IMR-90 (cell line): ENCODE measurements around the gene DOCK4. TPM values are rescaled to one million over a fixed set of nuclear protein-coding genes. Genes with fewer than 3 reads are reported as not detected.

Source experiments
- ATAC-seq: fragments of 200-7000 bp; cut with Tn5 transposase; 2 replicates; pipeline ENCODE4 v1.9.1; 2020; ENCODE audit warnings: low read depth, mild to moderate bottlenecking, moderate library complexity
- BruUV-seq: library from RNA; stranded (reverse); fragments of 400-500 nt; replicated peaks from 2 replicates; lab custom pipeline; 2021; lab: Mats Ljungman, UMichigan
- CTCF ChIA-PET: fragments of 300-600 bp; formaldehyde crosslinking; extraction: SDS; loops from one replicate; lab custom pipeline; 2021; ENCODE audit warnings: antibody characterized with exemption; lab: Yijun Ruan, JAX
- POLR2A ChIA-PET: fragments of 300-600 bp; sonication (Branson Sonifier 250); formaldehyde crosslinking; loops from one replicate; lab custom pipeline; 2022; ENCODE audit warnings: antibody characterized with exemption; ENCODE audit not compliant: unreplicated experiment; lab: Charles Lee
- DNase-seq: peaks from one replicate; pipeline ENCODE4 v3.0.0; 2013
- H2AFZ ChIP-seq: replicated peaks from 2 replicates; pipeline ENCODE3; 2013; ENCODE audit warnings: low read length, mild to moderate bottlenecking; ENCODE audit not compliant: poor library complexity
- H2AK5ac ChIP-seq: 2 replicates; pipeline ENCODE4 v1.6.1; 2013; ENCODE audit warnings: low read depth, low read length, inconsistent platforms
- H2AK9ac ChIP-seq: replicated peaks from 2 replicates; pipeline ENCODE3; 2013; ENCODE audit warnings: mild to moderate bottlenecking, low read depth, low read length, moderate library complexity; ENCODE audit not compliant: poor library complexity
- H2BK120ac ChIP-seq: 2 replicates; pipeline ENCODE4 v1.6.1; 2013; ENCODE audit warnings: low read depth, low read length, inconsistent platforms
- H2BK15ac ChIP-seq: 3 replicates; pipeline ENCODE4 v1.6.1; 2013; ENCODE audit warnings: low read depth, low read length, inconsistent platforms
- H2BK20ac ChIP-seq: 2 replicates; pipeline ENCODE4 v1.6.1; 2013; ENCODE audit warnings: low read depth, mild to moderate bottlenecking, inconsistent platforms, low read length, moderate library complexity
- H2BK5ac ChIP-seq: 2 replicates; pipeline ENCODE4 v1.6.1; 2013; ENCODE audit warnings: mild to moderate bottlenecking, low read depth, low read length, inconsistent platforms; ENCODE audit not compliant: poor library complexity, severe bottlenecking
- H3K14ac ChIP-seq: replicated peaks from 2 replicates; pipeline ENCODE4 v1.6.1; 2013; ENCODE audit warnings: low read depth, low read length, inconsistent platforms
- H3K18ac ChIP-seq: 2 replicates; pipeline ENCODE4 v1.6.1; 2013; ENCODE audit warnings: low read depth, low read length, control low read depth
- H3K23ac ChIP-seq: 2 replicates; pipeline ENCODE4 v1.6.1; 2013; ENCODE audit warnings: low read depth, low read length, inconsistent platforms
- H3K27ac ChIP-seq: 2 replicates; pipeline ENCODE4 v1.5.1; 2013; ENCODE audit warnings: mild to moderate bottlenecking, control low read depth, low read length; ENCODE audit not compliant: insufficient read depth
- H3K27me3 ChIP-seq: 2 replicates; pipeline ENCODE4 v1.6.1; 2013; ENCODE audit warnings: low read length; ENCODE audit not compliant: control insufficient read depth, insufficient read depth
- H3K36me3 ChIP-seq: 2 replicates; pipeline ENCODE4 v1.6.1; 2013; ENCODE audit warnings: low read length, mixed read lengths; ENCODE audit not compliant: control insufficient read depth, insufficient read depth
- H3K4ac ChIP-seq: 2 replicates; pipeline ENCODE4 v1.6.1; 2013; ENCODE audit warnings: low read depth, low read length, inconsistent platforms
- H3K4me1 ChIP-seq: 2 replicates; pipeline ENCODE4 v1.6.1; 2013; ENCODE audit warnings: low read length, mixed read lengths; ENCODE audit not compliant: control insufficient read depth, insufficient read depth
- H3K4me2 ChIP-seq: 2 replicates; pipeline ENCODE4 v1.6.1; 2013; ENCODE audit warnings: low read depth, mild to moderate bottlenecking, control low read depth, low read length, moderate library complexity
- H3K4me3 ChIP-seq: 2 replicates; pipeline ENCODE4 v1.5.1; 2013; ENCODE audit warnings: low read depth, mild to moderate bottlenecking, control low read depth, low read length, moderate library complexity; ENCODE audit not compliant: insufficient read depth
- H3K56ac ChIP-seq: 2 replicates; pipeline ENCODE4 v1.6.1; 2013; ENCODE audit warnings: low read length, inconsistent platforms; ENCODE audit not compliant: insufficient read depth; ENCODE audit errors: extremely low read depth
- H3K79me1 ChIP-seq, 2 experiments: 2 replicates each; pipeline ENCODE4 v1.6.1; 2013; ENCODE audit warnings: low read length in 2 of 2, inconsistent platforms in 1 of 2, low read depth in 1 of 2
- H3K9ac ChIP-seq: 2 replicates; pipeline ENCODE4 v1.6.1; 2013; ENCODE audit warnings: low read depth, low read length, control low read depth
- H3K9me1 ChIP-seq: 2 replicates; pipeline ENCODE4 v1.6.1; 2013; ENCODE audit warnings: low read length, inconsistent platforms; ENCODE audit not compliant: insufficient read depth
- H3K9me3 ChIP-seq: 2 replicates; pipeline ENCODE4 v1.6.1; 2013; ENCODE audit warnings: low read length; ENCODE audit not compliant: control insufficient read depth, insufficient read depth
- H4K20me1 ChIP-seq: 2 replicates; pipeline ENCODE4 v1.6.1; 2013; ENCODE audit warnings: low read length, inconsistent platforms; ENCODE audit not compliant: insufficient read depth
- H4K5ac ChIP-seq: 2 replicates; pipeline ENCODE4 v1.6.1; 2013; ENCODE audit warnings: mild to moderate bottlenecking, low read depth, low read length, control low read depth
- H4K8ac ChIP-seq, 2 experiments: 2 replicates each; pipeline ENCODE4 v1.6.1; 2013; ENCODE audit warnings: low read depth in 2 of 2, low read length in 2 of 2, control low read depth in 1 of 2, inconsistent platforms in 1 of 2
- H4K91ac ChIP-seq: 2 replicates; pipeline ENCODE4 v1.6.1; 2013; ENCODE audit warnings: low read depth, low read length, inconsistent platforms; ENCODE audit not compliant: insufficient read depth
- BHLHE40 ChIP-seq: fragments of 150-350 bp; IDR thresholded peaks from 2 replicates; pipeline ENCODE4 v1.6.1; 2016; ENCODE audit warnings: mild to moderate bottlenecking, low read depth, low read length
- CEBPB ChIP-seq: IDR thresholded peaks from 2 replicates; pipeline ENCODE4 v1.6.1; 2012; ENCODE audit warnings: low read depth, low read length, improper control_type of control experiment
- CHD1 ChIP-seq: IDR thresholded peaks from 2 replicates; pipeline ENCODE4 v1.6.1; 2012; ENCODE audit warnings: low read depth, low read length, improper control_type of control experiment
- FOS ChIP-seq: fragments of 150-350 bp; IDR thresholded peaks from 2 replicates; pipeline ENCODE4 v1.6.1; 2016; ENCODE audit warnings: low read depth, low read length
- MAFK ChIP-seq: IDR thresholded peaks from 2 replicates; pipeline ENCODE4 v1.6.1; 2012; ENCODE audit warnings: low read depth, low read length, improper control_type of control experiment
- MAZ ChIP-seq: IDR thresholded peaks from 2 replicates; pipeline ENCODE4 v1.6.1; 2012; ENCODE audit warnings: low read depth, mild to moderate bottlenecking, low read length, improper control_type of control experiment, moderate library complexity, borderline replicate concordance
- MXI1 ChIP-seq: IDR thresholded peaks from 2 replicates; pipeline ENCODE4 v1.6.1; 2012; ENCODE audit warnings: low read depth, mild to moderate bottlenecking, low read length, moderate library complexity, borderline replicate concordance
- NFE2L2 ChIP-seq: fragments of 150-350 bp; IDR thresholded peaks from 2 replicates; pipeline ENCODE4 v1.6.1; 2016; ENCODE audit warnings: low read depth, mild to moderate bottlenecking, low read length
- POLR2A ChIP-seq: IDR thresholded peaks from 2 replicates; pipeline ENCODE4 v1.6.1; 2012; ENCODE audit warnings: mild to moderate bottlenecking, low read depth, low read length
- RAD21 ChIP-seq: IDR thresholded peaks from 2 replicates; pipeline ENCODE4 v1.6.1; 2012; ENCODE audit warnings: low read length, improper control_type of control experiment
- RCOR1 ChIP-seq: IDR thresholded peaks from 2 replicates; pipeline ENCODE4 v1.6.1; 2012; ENCODE audit warnings: mild to moderate bottlenecking, low read length, improper control_type of control experiment; ENCODE audit not compliant: insufficient replicate concordance
- RFX5 ChIP-seq: IDR thresholded peaks from 2 replicates; pipeline ENCODE4 v1.8.0; 2012; ENCODE audit warnings: low read depth, mild to moderate bottlenecking, low read length, moderate library complexity
- SMC3 ChIP-seq: fragments of 150-350 bp; IDR thresholded peaks from 2 replicates; pipeline ENCODE4 v1.6.1; 2016; ENCODE audit warnings: low read depth, mild to moderate bottlenecking, antibody characterized with exemption, low read length, moderate library complexity
- WGBS, 2 experiments: methylation state at CpG; one replicate each; pipeline versions ENCODE4 v1.1.5 to v1.1.7; 2013; ENCODE audit warnings: missing lambda C conversion rate in 2 of 2; ENCODE audit not compliant: insufficient read length in 1 of 2; ENCODE audit errors: extremely low coverage in 2 of 2; 5-methylcytosine and 5-hydroxymethylcytosine counted together
- dilution Hi-C: fragments of 300-500 bp; cut with HindIII; formaldehyde crosslinking; loops from one replicate; pipeline ENCODE4 v1.14.3; 2018; ENCODE audit warnings: low sequenced_read_pairs; ENCODE audit not compliant: unreplicated experiment
- in situ Hi-C: fragments of 300-500 bp; cut with MboI; formaldehyde crosslinking; loops from 3 replicates; pipeline ENCODE4 v1.14.3; 2019; ENCODE audit warnings: low sequenced_read_pairs, inconsistent platforms, mixed read lengths
- intact Hi-C: fragments of 100-400 bp; cut with micrococcal nuclease; formaldehyde crosslinking; loops from 2 replicates; pipeline ENCODE4 v1.10.0; 2022
- polyA plus RNA-seq, 3 experiments: library from polyadenylated mRNA; depleted of rRNA; stranded (reverse); fragments of >200 nt; gene quantifications; 2 replicates each; pipeline ENCODE4 v1.2.3, GENCODE V29; 2012; ENCODE audit warnings: low replicate concordance in 1 of 3
- total RNA-seq: library from RNA; depleted of rRNA; stranded (reverse); fragments of >200 nt; gene quantifications from 2 replicates; pipeline ENCODE4 v1.2.3, GENCODE V29; 2012
- TF ChIP-seq, protein P1 (sequence below): fragments of 150-350 bp; IDR thresholded peaks from 2 replicates; pipeline ENCODE4 v1.6.1; 2016; ENCODE audit warnings: low read depth, mild to moderate bottlenecking, low read length, moderate library complexity, borderline replicate concordance
- TF ChIP-seq, protein P2 (sequence below): fragments of 150-350 bp; IDR thresholded peaks from 2 replicates; pipeline ENCODE4 v1.6.1; 2017; ENCODE audit warnings: mild to moderate bottlenecking, antibody characterized with exemption, low read length, low read depth
- TF ChIP-seq, protein P3 (sequence below): conservative IDR thresholded peaks from 2 replicates; pipeline ENCODE4 v1.5.1; 2012; ENCODE audit warnings: mild to moderate bottlenecking, low read depth, low read length, improper control_type of control experiment

DOCK4 gene
- total and polyA plus RNA-seq, 2 of the 4 experiments (the other 2 are of a cell fraction) = 4.4 to 12.2 TPM

DNA sequence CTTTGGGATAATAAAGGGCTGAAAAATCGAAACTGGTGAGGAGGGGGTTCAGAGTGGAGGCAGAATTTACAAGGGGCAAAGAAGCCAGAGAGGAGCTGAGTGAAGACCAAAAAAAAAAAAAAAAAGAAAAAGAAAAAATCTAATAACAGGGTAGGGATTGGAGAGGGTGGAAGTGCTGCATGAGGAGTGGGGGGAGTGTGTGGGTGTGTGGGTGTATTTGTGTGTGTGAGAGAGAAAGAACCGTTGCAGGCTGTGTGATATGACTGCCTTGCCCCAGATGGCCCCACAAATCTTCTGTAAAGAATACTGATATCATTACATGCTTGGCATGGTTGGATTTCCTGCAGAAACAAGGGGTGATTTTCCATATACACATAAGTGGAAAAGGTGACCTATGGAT lies 436.1 kb downstream of the DOCK4 start:
- H3K27ac ChIP-seq = no peak overlapping the region
- no peak overlapping the region for H3K4me2 ChIP-seq
- no peak overlapping the region for H2BK15ac ChIP-seq
- H4K20me1 ChIP-seq = no peaks in the 10 kb centered on the region
- no peak overlapping the region for H3K4ac ChIP-seq
- no TSS peak for BruUV-seq
- no CpG with 5 or more reads among the region's 2 CpGs for WGBS, 2 experiments
- H3K18ac ChIP-seq = no peak overlapping the region
- ATAC-seq (no peak), DNase-seq (no peak)
- dilution Hi-C loops (no loop called here), in situ Hi-C loops (loop anchor here (25.0 kb wide), 2 partner anchors 442 to 1117 kb away; partner anchors contain the start of genes DOCK4 and ZNF277), intact Hi-C loops (no loop called here)
- H3K4me3 ChIP-seq = no peak overlapping the region
- no peak overlapping the region for H2AFZ ChIP-seq
- H3K36me3 ChIP-seq = peaks cover 11% of the 10 kb centered on the region
- no peak overlapping the region for H4K91ac ChIP-seq
- no peak overlapping the region for H2AK5ac ChIP-seq
- no peaks in the 10 kb centered on the region for H3K27me3 ChIP-seq
- no peak overlapping the region for H4K5ac ChIP-seq
- no peak overlapping the region for H2BK5ac ChIP-seq
- ChIA-PET CTCF (interaction anchor here (1.2 kb wide), 1 partner anchor 18 kb away, joined by 3 read pairs; no protein-coding TSS in a partner anchor), POLR2A (no interaction called here)
- H2AK9ac ChIP-seq = no peak overlapping the region
- no peaks in the 10 kb centered on the region for H3K4me1 ChIP-seq
- TF ChIP-seq, protein P1, sequence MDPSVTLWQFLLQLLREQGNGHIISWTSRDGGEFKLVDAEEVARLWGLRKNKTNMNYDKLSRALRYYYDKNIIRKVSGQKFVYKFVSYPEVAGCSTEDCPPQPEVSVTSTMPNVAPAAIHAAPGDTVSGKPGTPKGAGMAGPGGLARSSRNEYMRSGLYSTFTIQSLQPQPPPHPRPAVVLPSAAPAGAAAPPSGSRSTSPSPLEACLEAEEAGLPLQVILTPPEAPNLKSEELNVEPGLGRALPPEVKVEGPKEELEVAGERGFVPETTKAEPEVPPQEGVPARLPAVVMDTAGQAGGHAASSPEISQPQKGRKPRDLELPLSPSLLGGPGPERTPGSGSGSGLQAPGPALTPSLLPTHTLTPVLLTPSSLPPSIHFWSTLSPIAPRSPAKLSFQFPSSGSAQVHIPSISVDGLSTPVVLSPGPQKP = no peak
- TF ChIP-seq RAD21 = no peak
- TF ChIP-seq RCOR1 = no peak
- TF ChIP-seq POLR2A = no peak
- TF ChIP-seq, protein P2, sequence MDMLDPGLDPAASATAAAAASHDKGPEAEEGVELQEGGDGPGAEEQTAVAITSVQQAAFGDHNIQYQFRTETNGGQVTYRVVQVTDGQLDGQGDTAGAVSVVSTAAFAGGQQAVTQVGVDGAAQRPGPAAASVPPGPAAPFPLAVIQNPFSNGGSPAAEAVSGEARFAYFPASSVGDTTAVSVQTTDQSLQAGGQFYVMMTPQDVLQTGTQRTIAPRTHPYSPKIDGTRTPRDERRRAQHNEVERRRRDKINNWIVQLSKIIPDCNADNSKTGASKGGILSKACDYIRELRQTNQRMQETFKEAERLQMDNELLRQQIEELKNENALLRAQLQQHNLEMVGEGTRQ = no peak
- no peak for TF ChIP-seq FOS
- TF ChIP-seq NFE2L2 = no peak
- TF ChIP-seq SMC3 = no peak
- TF ChIP-seq MXI1 = no peak
- TF ChIP-seq CHD1 = no peak
- TF ChIP-seq BHLHE40 = no peak
- no peak for TF ChIP-seq RFX5
- TF ChIP-seq, protein P3, sequence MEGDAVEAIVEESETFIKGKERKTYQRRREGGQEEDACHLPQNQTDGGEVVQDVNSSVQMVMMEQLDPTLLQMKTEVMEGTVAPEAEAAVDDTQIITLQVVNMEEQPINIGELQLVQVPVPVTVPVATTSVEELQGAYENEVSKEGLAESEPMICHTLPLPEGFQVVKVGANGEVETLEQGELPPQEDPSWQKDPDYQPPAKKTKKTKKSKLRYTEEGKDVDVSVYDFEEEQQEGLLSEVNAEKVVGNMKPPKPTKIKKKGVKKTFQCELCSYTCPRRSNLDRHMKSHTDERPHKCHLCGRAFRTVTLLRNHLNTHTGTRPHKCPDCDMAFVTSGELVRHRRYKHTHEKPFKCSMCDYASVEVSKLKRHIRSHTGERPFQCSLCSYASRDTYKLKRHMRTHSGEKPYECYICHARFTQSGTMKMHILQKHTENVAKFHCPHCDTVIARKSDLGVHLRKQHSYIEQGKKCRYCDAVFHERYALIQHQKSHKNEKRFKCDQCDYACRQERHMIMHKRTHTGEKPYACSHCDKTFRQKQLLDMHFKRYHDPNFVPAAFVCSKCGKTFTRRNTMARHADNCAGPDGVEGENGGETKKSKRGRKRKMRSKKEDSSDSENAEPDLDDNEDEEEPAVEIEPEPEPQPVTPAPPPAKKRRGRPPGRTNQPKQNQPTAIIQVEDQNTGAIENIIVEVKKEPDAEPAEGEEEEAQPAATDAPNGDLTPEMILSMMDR = no peak
- TF ChIP-seq CEBPB = no peak
- no peak for TF ChIP-seq MAFK
- TF ChIP-seq MAZ = no peak
- no peaks in the 10 kb centered on the region for H3K9me3 ChIP-seq
- H3K9ac ChIP-seq = no peak overlapping the region
- H3K79me1 ChIP-seq = no peaks in the 10 kb centered on the region
- H3K56ac ChIP-seq = no peak overlapping the region
- H4K8ac ChIP-seq = no peak overlapping the region
- H2BK120ac ChIP-seq = no peak overlapping the region
- no peak overlapping the region for H3K14ac ChIP-seq
- no peaks in the 10 kb centered on the region for H3K9me1 ChIP-seq
- H2BK20ac ChIP-seq = no peak overlapping the region
- no peak overlapping the region for H3K23ac ChIP-seq
